Renal pelvis (tissue), 12 donors: ENCODE measurements around the gene INPP4B. TPM values are rescaled to one million over a fixed set of nuclear protein-coding genes. Genes with fewer than 3 reads are reported as not detected.

Experiments used
- DNase-seq: peaks from one replicate; pipeline ENCODE4 v3.0.0-alpha.2; 2013
- long read RNA-seq, 16 experiments: transcript quantifications; one replicate each; lab custom pipeline, GENCODE V29; 2026
- polyA plus RNA-seq, 3 donors: library from polyadenylated mRNA; unstranded; fragments of 120-200 nt; gene quantifications; one replicate each; pipeline ENCODE4 v1.2.1, GENCODE V29; 2013; ENCODE audit not compliant: insufficient read length in 3 of 3

Gene INPP4B
- polyA plus RNA-seq: 1 to 10 TPM; 8.4 to 9.4 (median 8.4) TPM
- long read RNA-seq, donor 1: 0 reads
- long read RNA-seq, donor 2: 0 reads
- long read RNA-seq, donor 3: 0 reads
- long read RNA-seq, donor 4: 0 reads
- long read RNA-seq, donor 5: 0 reads
- long read RNA-seq, donor 6, partial matches to known transcripts: 0 of 1 reads
- long read RNA-seq, donor 6, other reads (novel, unspliced or antisense): 0 of 1 reads
- long read RNA-seq, donor 7: 0 reads
- long read RNA-seq, donor 8: 0 reads
- long read RNA-seq, donor 9: 0 reads
- long read RNA-seq, donor 10: 0 reads
- long read RNA-seq, donor 11: 0 reads
- long read RNA-seq, donor 12: 0 reads
- long read RNA-seq, donor 13: 0 reads
- long read RNA-seq, donor 14: 0 reads
- long read RNA-seq, donor 15: 0 reads
- long read RNA-seq, donor 16: 0 reads

DNA sequence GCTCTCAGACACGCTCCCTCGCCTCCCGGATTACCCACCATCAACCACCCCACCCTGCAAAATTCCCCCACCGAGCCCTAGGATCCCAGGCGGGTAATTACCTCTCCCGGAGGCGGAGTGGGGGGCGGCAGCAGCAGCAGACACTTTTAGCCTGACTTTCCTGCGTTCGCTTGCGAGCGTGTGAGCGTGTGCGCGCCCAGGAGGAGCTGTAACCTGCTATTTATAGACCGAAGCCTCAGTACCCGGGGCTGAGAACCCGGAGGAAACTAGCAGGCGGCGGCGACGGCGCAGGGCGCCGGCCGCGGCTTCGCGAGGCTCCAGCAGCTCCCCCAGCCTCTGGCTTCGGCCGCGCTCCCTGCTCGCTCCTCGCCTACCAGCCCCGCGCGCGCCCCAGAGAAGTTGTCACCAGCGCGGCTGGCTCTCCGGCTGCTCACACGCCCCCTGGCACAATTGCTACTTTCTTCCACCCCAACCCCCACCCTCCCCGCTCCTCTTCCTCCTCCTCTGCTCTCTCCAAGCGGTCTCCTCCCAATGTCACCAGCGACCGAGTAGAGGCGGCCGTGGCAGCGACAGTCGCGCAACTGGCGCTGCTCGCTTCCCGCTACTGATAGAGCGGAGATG lies at the start of gene INPP4B:
Gene INPP4B (minus strand): TSS at position 194 of the 621 bp plus-strand sequence.
- peak; percentile 65 for DNase-seq

DNA sequence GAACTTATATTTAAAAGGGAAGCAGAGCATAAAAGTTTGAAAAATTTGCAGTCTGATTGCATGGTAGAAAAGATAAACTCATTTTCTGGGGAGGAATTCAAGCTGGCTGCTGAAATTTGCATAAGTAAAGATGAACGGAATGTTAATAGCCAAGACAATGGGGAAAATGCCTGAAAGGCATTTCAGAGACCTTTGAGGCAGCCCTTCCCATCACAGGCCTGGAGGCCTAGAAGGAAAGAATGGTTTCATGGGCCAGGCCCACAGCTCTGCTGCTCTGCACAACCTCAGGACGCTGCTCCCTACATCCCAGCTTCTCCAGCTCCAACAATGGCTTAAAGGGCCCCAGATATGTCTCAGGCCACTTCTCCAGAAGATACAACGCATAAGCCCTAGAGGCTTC lies 46.9 kb upstream of the INPP4B start:
- DNase-seq: no peak

DNA sequence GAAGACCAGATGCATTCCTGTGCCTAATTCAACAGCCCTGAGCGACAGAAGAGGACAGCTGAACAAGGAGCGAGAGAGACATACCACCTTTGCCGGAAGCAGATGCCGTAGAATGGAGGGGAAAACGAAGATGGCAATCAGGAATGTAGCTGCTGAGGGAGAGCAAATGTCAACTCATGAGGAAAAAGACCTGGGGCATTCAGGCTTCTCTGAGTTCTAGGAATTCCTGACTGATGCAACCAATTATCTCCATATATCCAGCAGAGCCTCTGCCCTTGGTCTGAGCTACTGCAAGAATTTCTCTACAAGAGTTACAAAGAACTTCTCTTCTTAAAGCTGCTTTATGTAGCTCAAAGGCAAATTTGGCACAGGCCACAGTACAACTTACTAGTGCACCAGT lies 40.5 kb upstream of the INPP4B start:
- no peak for DNase-seq

DNA sequence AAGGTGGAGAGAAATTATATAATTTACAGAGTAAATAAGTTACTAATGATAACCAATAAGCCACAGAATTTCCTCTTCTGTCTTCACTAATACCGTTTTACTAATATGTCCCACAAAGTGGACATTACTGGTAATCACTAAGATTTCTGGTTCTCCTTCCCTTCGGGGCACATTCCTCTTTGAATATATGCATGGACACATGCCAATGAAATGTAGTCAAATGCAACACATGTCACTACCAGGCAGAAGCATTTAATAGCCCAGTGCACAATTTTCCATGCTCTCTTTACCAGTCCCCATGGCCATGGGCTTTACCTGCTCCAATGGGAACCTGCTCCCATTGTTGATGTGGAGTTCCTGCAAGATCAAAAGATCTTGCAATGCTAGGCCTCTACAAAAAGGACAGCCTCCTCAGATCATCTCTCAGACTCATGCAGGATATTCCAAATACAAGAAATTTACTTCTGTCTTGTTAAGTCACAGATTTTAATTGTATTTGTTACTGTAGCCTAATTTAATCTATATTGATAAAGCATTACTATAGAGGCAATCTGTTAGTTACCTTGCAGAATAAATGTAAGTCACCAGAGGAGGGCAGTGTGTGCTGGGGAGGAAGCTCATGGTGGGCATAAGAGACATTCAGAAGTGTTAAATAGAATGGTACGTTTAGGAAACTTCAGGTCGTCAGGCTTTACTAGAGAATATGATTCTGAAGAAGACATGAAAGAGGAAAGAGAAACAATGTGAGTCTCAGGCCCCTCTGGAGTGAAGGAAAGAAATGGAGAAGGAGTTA lies 37.1 kb upstream of the INPP4B start:
- DNase-seq: peak; percentile 7

DNA sequence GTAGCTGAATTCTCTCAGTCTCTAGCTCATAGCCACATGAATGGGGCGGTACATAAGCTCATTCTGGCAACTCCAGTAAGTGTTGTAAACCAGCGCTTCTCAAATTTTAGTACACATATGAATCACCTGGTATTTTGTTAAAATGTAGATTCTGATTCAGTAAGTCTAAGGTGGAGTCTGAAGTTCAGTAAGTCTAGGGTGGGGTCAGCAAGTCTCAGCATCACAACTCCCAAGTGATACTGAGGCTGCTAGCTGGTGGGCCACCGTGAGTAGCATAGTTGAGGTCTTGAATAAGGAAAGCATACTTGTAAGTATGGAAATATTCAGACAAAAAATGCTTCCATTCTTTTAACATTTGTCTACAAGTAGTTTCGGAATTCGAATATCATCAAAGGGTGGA lies 36.1 kb upstream of the INPP4B start:
- DNase-seq: no peak

DNA sequence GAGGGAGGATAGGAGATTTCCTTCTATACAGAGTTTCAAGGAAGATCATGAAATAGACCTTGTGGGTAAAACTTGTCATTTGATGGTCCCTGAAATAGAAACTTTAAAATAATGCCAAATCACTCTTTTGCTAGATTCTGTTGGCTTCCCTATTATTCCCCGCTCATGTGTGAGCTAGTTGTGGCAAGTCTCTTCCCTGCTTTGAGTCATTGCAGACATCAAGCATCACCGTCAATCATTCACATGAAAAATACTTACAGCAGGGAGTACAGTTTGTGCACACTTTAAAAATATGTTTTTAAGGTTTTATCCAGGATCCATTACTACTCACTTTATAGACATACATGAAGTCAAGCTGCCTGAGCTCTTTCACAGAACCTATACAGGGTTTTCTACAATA lies 35.2 kb upstream of the INPP4B start:
- no peak for DNase-seq

DNA sequence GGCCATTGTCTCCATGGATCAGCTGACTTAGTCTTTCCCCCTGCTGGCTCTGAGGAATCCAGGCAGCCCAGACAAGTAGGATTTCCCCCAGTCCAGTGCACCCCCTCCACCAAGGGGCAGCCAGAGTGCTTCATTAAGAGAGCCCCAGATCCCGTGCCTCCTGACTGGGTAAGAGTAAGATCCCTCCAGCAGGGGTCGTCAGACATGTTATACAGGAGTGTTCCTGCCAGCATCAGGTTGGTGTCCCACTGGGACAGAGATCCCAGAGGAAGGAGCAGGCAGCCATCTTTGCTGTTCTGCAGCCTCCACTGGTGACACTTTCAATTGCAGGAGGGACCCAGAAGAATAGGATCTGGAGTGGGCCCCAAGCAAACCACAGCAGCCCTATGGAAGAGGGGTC lies 29.0 kb upstream of the INPP4B start:
- no peak for DNase-seq

DNA sequence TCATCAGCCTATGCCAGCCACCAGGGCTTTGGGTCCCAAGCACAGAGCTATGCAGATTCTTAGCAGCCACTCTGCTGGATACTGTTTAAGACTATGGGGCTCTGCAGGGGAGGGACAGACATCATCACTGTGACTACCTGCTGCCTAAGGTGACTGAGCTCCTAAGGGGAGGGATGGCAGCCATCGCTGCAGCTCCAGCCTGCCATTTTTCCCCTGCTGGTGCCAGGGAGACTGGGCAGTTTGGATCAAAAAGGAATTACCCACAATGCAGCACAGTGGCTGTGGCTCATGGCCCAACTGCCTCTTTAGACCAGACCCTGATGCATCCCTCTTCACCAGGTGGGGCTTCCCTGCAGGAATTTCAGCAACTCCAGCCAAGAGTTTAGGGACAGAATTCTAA lies 28.6 kb upstream of the INPP4B start:
- DNase-seq: no peak

DNA sequence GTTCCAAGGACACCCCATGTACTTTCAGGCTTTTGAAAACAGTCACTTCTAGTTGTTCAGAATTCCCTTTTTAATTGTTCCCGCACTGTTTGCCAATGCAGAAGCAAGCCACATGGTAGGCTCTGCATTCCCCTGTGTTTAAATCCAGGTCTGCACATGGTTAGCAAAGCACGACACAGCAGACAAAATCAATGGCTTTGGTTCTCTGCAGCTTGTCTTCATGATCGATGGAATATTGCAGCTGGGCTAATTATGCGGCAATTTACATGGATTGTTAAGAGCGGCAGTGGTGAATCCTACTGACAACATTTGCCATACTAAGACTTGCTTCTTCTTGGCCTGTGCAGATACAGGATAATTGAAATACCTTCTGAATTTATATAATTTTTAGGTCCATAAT lies 20.6 kb upstream of the INPP4B start:
- DNase-seq: no peak

DNA sequence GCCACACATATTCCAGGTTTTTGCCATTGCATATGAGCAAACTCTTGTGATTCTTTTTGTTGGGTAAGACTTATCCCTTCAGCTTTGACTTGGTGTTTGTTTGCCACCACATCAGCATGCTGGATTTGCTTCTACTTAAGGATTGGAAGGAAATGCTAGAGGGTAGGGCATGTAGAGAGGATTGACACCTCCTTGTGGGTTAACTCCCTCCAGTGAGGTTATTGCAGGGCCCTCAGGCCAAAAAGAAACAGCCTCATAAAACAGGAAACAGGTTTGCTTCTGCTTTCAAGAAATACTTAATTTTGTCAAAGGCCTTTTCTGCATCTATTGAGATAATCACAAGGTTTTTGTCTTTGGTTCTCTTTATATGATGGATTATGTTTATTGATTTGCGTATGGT lies 15.2 kb upstream of the INPP4B start:
- no peak for DNase-seq

DNA sequence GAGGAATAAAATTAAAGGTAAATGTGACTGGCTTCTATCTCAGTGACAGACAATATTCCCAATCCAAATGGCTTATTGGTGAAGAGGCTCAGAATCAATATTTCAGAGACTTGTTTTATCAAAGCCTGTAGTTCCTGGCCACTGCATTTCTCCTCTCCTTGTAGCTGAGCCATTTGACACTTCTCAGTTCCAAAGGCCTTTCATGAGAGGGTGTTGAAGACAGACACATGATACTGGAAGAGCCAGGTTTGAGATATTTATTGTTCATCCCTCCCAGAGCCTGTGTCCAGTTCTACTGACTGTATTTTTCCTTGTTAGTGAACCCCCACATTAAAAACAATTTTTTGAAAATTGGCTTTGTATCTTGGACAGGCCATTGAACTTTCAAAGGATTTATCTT lies 12.9 kb upstream of the INPP4B start:
- no peak for DNase-seq

DNA sequence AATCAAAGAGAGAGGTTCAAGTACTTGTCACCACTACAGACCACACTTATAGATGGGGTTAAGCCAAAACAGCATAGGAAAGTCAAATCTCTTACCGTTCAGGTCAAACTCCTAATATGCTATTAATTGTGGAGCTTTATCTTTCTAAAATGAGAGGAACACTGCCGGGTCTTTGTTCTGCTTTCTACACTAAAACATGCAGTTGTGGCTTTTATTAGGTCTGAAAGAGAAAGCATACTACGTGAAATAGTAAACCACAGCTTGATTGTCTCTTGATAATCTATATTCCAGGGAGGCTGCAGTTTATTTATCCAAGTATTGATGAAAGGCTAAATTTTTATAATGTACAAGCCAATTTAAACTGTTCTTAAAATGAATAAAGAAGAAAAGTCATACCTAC lies 12.3 kb upstream of the INPP4B start:
- DNase-seq: no peak

DNA sequence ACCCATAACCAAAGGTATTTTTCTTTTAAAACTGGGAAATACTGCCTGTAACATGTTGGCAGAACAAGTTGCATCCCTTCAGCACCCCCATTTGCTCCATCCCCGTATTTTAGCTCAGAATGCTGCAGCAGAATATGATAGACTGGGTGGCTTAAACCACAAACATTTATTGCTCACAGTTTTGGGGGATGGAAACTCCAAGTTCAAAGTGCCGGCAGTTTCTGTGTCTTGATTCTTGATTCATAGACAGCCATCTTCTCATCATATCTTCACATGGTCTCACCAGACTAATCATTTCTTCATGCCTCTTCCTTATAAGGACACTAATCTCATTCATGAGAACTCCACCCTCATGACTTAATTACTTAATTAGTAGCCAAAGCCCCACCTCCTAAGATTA lies 10.5 kb upstream of the INPP4B start:
- DNase-seq: no peak

DNA sequence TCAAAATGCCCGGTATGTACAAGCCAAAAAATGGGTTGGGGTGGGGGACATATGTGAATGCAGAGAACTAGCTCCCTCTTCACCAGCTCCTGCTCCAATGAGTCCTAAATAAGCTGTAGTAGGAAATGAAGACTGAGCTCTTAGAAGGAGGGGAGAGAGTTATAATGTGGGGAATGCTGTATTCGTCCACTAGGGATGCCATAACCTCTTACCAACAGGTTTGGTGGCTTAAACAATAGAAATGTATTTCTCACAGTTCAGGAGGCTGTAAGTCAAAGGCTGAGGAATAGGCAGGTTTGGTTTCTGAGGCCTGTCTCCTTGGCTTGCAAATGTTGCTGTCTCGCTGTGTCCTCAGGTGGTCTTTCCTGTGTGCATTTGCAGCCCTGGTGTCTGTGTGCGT lies 4.4 kb upstream of the INPP4B start:
- no peak for DNase-seq

DNA sequence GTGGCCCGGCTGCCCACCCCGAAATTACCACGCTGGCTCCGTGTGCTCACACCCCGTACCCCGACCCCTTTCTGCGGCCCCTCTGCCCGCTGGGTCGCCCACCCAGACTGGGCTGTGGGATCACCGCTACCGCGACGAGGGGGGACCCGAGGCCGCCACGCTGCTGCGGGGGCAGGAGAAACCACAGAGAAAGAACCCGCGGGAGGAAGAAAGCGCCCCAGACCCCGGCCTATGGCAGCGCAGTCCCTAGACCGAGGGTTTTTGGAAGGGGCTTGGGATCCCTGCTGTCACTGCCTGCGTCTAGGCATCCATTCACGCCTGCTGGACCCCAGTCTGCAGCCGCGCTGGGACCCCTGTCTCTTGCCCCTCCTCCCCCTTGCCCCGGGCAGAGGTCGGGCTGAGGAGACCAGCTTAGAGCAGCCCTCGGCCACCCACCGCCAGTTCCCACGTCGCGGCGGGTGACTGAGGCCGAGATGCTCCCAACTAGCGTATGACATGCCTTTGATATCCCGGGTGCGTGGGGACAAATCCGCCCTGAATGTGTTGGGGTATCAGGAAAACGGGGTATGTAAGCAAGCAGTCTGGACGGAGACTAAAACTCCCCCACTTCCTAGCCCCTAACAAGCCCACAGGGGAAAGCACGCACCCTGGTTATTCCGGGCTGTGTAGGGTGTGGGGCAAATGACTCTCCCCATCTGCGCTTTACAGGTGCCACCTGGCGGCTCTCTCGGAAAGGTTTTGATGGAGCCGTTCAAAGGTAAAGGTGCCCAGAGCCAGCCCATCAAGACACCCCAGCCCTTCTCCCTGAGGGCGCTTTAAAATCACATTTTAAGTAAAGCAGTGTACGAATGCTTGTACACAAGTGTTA lies 862 bp upstream of the INPP4B start:
- DNase-seq: peak; percentile 43

DNA sequence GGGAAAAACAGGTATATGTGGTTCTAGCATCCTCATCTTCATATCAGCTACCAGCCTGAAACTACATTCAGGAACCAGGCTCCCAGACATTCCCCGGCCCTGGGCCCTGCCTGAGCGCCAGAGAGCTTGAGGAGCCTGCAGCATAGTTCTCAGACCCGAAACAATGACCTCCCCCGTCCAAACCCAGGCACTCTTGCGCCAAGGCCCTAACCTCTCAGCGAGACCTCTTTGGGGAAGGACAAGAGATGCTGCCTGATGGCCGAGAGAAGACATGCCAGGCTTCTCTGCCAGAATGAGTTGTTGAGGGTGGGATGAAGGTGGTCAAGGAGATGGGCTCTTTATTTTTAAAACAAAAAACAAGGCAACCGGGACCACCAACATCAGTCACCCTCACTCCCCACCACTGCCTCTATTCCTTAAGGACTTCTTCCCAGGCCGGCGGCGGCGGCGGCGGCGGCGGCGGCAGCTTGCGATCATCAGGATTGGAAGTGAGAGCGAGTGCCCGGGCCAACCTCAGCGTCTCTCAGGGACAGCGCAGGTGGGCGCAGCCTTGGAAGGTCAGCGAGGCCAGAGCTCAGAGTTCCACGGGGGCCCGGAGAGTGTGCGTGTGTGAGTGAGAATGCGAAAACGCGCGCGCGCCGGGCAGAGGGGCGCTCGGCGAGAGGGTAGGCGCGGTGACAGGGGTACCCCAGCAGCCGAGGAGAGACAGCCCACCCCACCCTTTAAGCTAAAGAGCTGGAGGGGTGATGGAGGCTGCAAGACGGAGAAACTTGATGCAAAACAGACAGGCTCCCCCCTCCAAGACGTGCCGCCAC lies 601 bp downstream of the INPP4B start:
- peak; percentile 29 for DNase-seq

DNA sequence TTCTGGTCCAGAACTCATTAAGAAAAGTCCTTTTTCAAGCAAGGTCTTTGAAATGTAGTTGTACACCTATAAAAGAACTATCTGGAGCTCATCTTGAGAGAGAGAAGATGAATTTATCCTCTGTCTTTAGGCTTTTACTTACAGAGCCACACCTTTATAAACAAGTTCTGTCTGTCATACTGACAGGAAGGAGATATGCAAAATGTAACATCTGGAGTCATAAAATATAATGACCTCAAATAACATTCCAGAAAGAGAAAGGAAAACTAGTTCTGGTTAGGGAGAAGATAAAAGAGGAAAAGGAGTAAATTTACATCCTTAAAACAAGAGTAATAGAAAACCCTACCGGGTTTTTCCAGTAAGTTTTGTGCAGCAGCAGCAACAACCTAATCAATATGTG lies 1.3 kb downstream of the INPP4B start:
- no peak for DNase-seq

DNA sequence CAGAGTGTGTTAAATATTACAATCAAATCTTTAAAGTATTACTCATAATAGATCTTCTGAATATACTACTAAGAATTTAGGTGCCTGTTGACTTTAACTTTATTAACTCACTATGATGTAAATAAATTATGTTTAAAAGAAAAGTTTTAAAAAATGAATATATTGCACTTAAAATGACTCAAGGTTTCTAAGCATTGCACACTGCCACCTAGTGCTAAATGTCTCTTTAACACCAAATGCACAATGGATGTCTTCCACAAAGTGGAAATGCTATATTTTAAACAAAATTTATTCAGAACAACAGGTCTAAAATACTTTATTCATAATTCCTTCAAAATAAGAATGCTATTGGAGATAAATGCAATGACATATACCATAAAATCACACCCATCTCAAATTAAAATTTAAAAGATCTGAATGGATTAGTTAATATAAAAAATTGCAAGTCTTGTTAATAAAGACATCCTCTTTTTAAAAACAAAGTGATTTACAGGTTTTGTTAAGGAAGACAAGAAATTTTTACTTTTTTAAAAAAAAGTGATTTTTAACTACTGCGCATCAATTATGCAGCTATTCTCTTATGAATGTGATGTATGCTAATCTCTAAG lies 5.5 kb downstream of the INPP4B start:
- peak; percentile 28 for DNase-seq

DNA sequence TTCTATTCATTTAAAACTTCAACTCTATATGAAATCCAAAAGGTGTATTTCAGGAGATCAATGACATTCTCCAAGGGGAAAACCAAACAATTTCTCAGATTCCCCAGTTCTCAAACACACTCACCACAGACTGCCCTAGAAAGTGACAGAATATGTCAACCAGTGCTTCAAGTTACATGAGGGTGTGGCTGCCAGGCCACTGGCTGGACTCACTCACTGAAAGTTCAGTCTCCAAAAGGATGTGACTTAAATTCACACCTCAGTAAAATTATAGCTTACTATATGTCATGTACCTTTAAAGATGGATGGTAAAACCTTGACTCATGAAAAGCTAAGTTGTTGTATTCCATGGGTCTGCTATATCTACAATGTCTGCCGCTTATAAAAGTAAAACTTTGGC lies 7.3 kb downstream of the INPP4B start:
- DNase-seq: no peak

DNA sequence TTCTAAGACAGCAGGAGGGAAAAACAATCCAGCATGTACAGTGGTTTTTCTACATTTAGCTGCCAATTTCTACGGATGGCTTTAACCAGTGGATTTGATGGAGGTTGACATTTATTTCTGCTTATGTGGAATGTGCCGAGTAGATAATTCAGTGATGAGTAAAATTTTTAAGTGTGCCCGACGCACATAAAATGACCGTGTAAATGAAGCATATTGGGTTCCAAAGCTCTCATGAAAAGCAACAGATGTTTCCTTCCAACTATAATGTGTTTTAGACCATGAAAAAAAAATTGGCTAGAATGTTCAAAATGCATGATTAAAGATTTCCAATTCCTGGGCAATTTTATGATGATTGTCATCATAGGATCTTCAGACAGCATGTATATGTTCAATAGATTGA lies 14.1 kb downstream of the INPP4B start:
- DNase-seq: no peak
